Measurements from ENCODE around the gene SAV1. TPM values are rescaled to one million over a fixed set of nuclear protein-coding genes. Genes with fewer than 3 reads are reported as not detected.

Gene SAV1
- total and polyA plus RNA-seq, 10 of the 15 experiments (the other 5 are each of a cell fraction or from before 2014, with no cell fraction given): 10.1 to 29.1 (median 20.4) TPM

- Histone ChIP-seq H3K4me2 (ENCODE audit: control insufficient read depth, insufficient read depth) (no peak overlapping the region), H3K9me3 (replicated peaks; ENCODE audit: control insufficient read depth, insufficient read depth, low read length) (no peaks in the 10 kb centered on the region), H3K4me1 (ENCODE audit: control insufficient read depth, insufficient read depth, low read length) (no peaks in the 10 kb centered on the region), H4K20me1 (ENCODE audit: control insufficient read depth, insufficient read depth) (no peaks in the 10 kb centered on the region), H3K27ac (ENCODE audit: control insufficient read depth, insufficient read depth) (no peak overlapping the region), H3K36me3 (ENCODE audit: control insufficient read depth in 2 of 2, insufficient read depth in 2 of 2, low read length in 1 of 2) (no peaks in the 10 kb centered on the region), H3K9ac (ENCODE audit: control insufficient read depth, insufficient read depth, low read length) (no peak overlapping the region), H3K27me3 (replicated peaks in 1 of 2; ENCODE audit: control insufficient read depth in 2 of 2, insufficient read depth in 2 of 2, low read length in 1 of 2) (no peaks in the 10 kb centered on the region), H3K4me3 (no peak overlapping the region), H2AFZ (ENCODE audit: control insufficient read depth, low read depth, low read length) (no peak overlapping the region), H3K79me2 (ENCODE audit: control insufficient read depth, insufficient read depth, low read length) (no peaks in the 10 kb centered on the region)
- ChIA-PET RAD21 (ENCODE audit: unreplicated experiment) (interaction anchor here (1.0 to 2.9 kb wide), 19 partner anchors 15 to 262 kb away, joined by 3 to 62 read pairs (median 6); no protein-coding TSS in a partner anchor), CTCF (interaction anchor here (0.5 to 2.9 kb wide), 31 partner anchors 10 to 357 kb away, joined by 3 to 120 read pairs (median 5); no protein-coding TSS in a partner anchor), POLR2A (interaction anchor here (1.0 to 1.5 kb wide), 2 partner anchors 113 to 258 kb away, joined by 3 to 5 read pairs; no protein-coding TSS in a partner anchor), SMC1A (ENCODE audit: uncharacterized antibody, unreplicated experiment) (interaction anchor here (0.7 to 2.9 kb wide), 36 partner anchors 9 to 280 kb away, joined by 3 to 53 read pairs (median 4); no protein-coding TSS in a partner anchor)
- TF ChIP-seq RCOR1 (conservative IDR thresholded peaks at IDR 0.05; ENCODE audit: low read depth, low read length) (no peak), MEF2B (IDR thresholded peaks at IDR 0.05; ENCODE audit: partially characterized antibody, poor library complexity, severe bottlenecking) (no peak), REST (IDR thresholded peaks at IDR 0.05; ENCODE audit: low read depth, low read length) (no peak), PKNOX1 (IDR thresholded peaks at IDR 0.05) (no peak), RAD51 (IDR thresholded peaks at IDR 0.05) (no peak), MYB (IDR thresholded peaks at IDR 0.05; ENCODE audit: borderline replicate concordance, low read depth, low read length) (no peak), RFX5 (IDR thresholded peaks at IDR 0.05; ENCODE audit: low read depth, low read length) (no peak), SMC3 (IDR thresholded peaks at IDR 0.05; ENCODE audit: borderline replicate concordance, low read length) (no peak), ZBED1 (IDR thresholded peaks at IDR 0.05; ENCODE audit: borderline replicate concordance) (no peak), IRF3 (IDR thresholded peaks at IDR 0.05) (no peak), ZNF622 (IDR thresholded peaks at IDR 0.05) (no peak), RELB (IDR thresholded peaks at IDR 0.05; ENCODE audit: low read depth) (no peak), MTA3 (IDR thresholded peaks at IDR 0.05; ENCODE audit: borderline replicate concordance, low read length) (no peak), ZZZ3 (IDR thresholded peaks at IDR 0.05; ENCODE audit: control insufficient read depth, insufficient read length, low read depth) (no peak), CBFB (IDR thresholded peaks at IDR 0.05; ENCODE audit: low read depth) (no peak), SIN3A (IDR thresholded peaks at IDR 0.05; ENCODE audit: low read depth, low read length) (no peak)
- DNase-seq (ENCODE audit: low read depth, low spot score) (no peak), FAIRE-seq (no peak), ATAC-seq (no peak)
- 66% methylated on average over 2 of the region's 2 CpGs for WGBS (ENCODE audit: insufficient coverage, insufficient replicate concordance, low lambda C conversion rate, missing lambda C conversion rate)
- intact Hi-C loops (cut with micrococcal nuclease; ENCODE audit: unreplicated experiment): loop anchor here (2.0 kb wide), 2 partner anchors 177 to 259 kb away; no protein-coding TSS in a partner anchor
- BruUV-seq (replicated peaks): no TSS peak
- in situ Hi-C loops (cut with MboI): loop anchor here (5.0 to 25.0 kb wide), 2 partner anchors 171 to 261 kb away; partner anchors contain the start of gene ABHD12B
Measured at GRCh38 chr14:50601394-50601793, 66.7 kb downstream of the SAV1 start.

Measured in GM12878 (cell line).